IMR-90 (cell line): ENCODE measurements around the gene GABRB3.

Source experiments
- FOS ChIP-seq: fragments of 150-350 bp; IDR thresholded peaks from 2 replicates; pipeline ENCODE4 v1.6.1; 2016; ENCODE audit warnings: low read depth, low read length
- MAZ ChIP-seq: IDR thresholded peaks from 2 replicates; pipeline ENCODE4 v1.6.1; 2012; ENCODE audit warnings: low read depth, mild to moderate bottlenecking, low read length, improper control_type of control experiment, moderate library complexity, borderline replicate concordance
- POLR2A ChIP-seq: IDR thresholded peaks from 2 replicates; pipeline ENCODE4 v1.6.1; 2012; ENCODE audit warnings: mild to moderate bottlenecking, low read depth, low read length
- RAD21 ChIP-seq: IDR thresholded peaks from 2 replicates; pipeline ENCODE4 v1.6.1; 2012; ENCODE audit warnings: low read length, improper control_type of control experiment
- RCOR1 ChIP-seq: IDR thresholded peaks from 2 replicates; pipeline ENCODE4 v1.6.1; 2012; ENCODE audit warnings: mild to moderate bottlenecking, low read length, improper control_type of control experiment; ENCODE audit not compliant: insufficient replicate concordance
- TF ChIP-seq, protein P1 (sequence below): conservative IDR thresholded peaks from 2 replicates; pipeline ENCODE4 v1.5.1; 2012; ENCODE audit warnings: mild to moderate bottlenecking, low read depth, low read length, improper control_type of control experiment

DNA sequence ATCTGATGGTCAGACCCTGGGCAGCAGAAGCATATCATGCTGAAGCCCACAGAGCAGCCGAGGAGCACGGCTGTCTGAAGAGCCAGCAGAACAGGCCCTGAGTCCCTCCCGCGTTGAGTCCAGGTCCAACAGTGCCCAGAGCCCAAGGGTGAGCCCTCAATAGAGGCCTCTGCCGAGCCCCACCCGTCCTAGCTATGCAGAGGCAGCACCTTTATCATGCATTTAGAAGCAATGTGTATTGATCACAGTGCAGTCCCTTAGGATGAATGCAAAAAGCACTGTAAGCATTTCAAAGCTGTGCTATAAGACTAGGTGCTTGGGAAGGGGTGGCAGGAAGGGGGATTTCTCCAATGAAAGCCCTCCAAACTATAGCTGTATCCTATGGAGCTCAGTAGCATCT, 208.5 kb downstream of the GABRB3 start:
- TF ChIP-seq, protein P1, sequence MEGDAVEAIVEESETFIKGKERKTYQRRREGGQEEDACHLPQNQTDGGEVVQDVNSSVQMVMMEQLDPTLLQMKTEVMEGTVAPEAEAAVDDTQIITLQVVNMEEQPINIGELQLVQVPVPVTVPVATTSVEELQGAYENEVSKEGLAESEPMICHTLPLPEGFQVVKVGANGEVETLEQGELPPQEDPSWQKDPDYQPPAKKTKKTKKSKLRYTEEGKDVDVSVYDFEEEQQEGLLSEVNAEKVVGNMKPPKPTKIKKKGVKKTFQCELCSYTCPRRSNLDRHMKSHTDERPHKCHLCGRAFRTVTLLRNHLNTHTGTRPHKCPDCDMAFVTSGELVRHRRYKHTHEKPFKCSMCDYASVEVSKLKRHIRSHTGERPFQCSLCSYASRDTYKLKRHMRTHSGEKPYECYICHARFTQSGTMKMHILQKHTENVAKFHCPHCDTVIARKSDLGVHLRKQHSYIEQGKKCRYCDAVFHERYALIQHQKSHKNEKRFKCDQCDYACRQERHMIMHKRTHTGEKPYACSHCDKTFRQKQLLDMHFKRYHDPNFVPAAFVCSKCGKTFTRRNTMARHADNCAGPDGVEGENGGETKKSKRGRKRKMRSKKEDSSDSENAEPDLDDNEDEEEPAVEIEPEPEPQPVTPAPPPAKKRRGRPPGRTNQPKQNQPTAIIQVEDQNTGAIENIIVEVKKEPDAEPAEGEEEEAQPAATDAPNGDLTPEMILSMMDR, result no peak
- no peak for TF ChIP-seq RCOR1
- no peak for TF ChIP-seq RAD21
- TF ChIP-seq POLR2A, result no peak
- no peak for TF ChIP-seq MAZ
- TF ChIP-seq FOS, result no peak
